Measurements from ENCODE around the gene SLC2A14.
"Not testable (repeated sequence)": the region's sequence is repeated elsewhere in the genome, so short reads cannot be mapped to it uniquely, and the experiment has no call there.

Gene SLC2A14

GRCh38 chr12:7872566-7873319, at the start of gene SLC2A14:
Gene SLC2A14, minus strand, starts transcription at chr12:7872915. Its CDS starts 3,035 bp downstream, at chr12:7869880.
- DNase-seq (ENCODE audit: low read depth in 4 of 4, low spot score in 1 of 4), result no peak

- DNase-seq (ENCODE audit: low read depth in 4 of 4, low spot score in 1 of 4), result not testable (repeated sequence)
Measured at GRCh38 chr12:7921181-7921580, 48.5 kb upstream of the SLC2A14 start.

GRCh38 chr12:7918268-7918590, 45.5 kb upstream of the SLC2A14 start:
- DNase-seq (ENCODE audit: low read depth in 4 of 4, low spot score in 1 of 4), result not testable (repeated sequence)

GRCh38 chr12:7917392-7918267, 44.9 kb upstream of the SLC2A14 start:
- no peak for DNase-seq (ENCODE audit: low read depth in 4 of 4, low spot score in 1 of 4)

- DNase-seq (ENCODE audit: low read depth in 4 of 4, low spot score in 1 of 4), result no peak
Measured at GRCh38 chr12:7916936-7917335, 44.2 kb upstream of the SLC2A14 start.

- DNase-seq (ENCODE audit: low read depth in 4 of 4, low spot score in 1 of 4), result no peak
Measured at GRCh38 chr12:7915661-7916403, 43.1 kb upstream of the SLC2A14 start.

- DNase-seq (ENCODE audit: low read depth in 4 of 4, low spot score in 1 of 4), result not testable (repeated sequence)
Measured at GRCh38 chr12:7910106-7910505, 37.4 kb upstream of the SLC2A14 start.

- no peak for DNase-seq (ENCODE audit: low read depth in 4 of 4, low spot score in 1 of 4)
Measured at GRCh38 chr12:7907009-7907408, 34.3 kb upstream of the SLC2A14 start.

GRCh38 chr12:7906303-7906702, 33.6 kb upstream of the SLC2A14 start:
- DNase-seq (ENCODE audit: low read depth in 4 of 4, low spot score in 1 of 4), result not testable (repeated sequence)

- DNase-seq (ENCODE audit: low read depth in 4 of 4, low spot score in 1 of 4), result not testable (repeated sequence)
Measured at GRCh38 chr12:7905600-7906125, 32.9 kb upstream of the SLC2A14 start.

GRCh38 chr12:7905071-7905470, 32.4 kb upstream of the SLC2A14 start:
- DNase-seq (ENCODE audit: low read depth in 4 of 4, low spot score in 1 of 4), result no peak

GRCh38 chr12:7902416-7902815, 29.7 kb upstream of the SLC2A14 start:
- DNase-seq (ENCODE audit: low read depth in 4 of 4, low spot score in 1 of 4), result not testable (repeated sequence)

GRCh38 chr12:7899755-7900154, 27.0 kb upstream of the SLC2A14 start:
- no peak for DNase-seq (ENCODE audit: low read depth in 4 of 4, low spot score in 1 of 4)

GRCh38 chr12:7896726-7897125, 24.0 kb upstream of the SLC2A14 start:
- not testable (repeated sequence) for DNase-seq (ENCODE audit: low read depth in 4 of 4, low spot score in 1 of 4)

GRCh38 chr12:7892186-7892980, 19.7 kb upstream of the SLC2A14 start:
- DNase-seq (ENCODE audit: low read depth in 4 of 4, low spot score in 1 of 4), result no peak

- DNase-seq (ENCODE audit: low read depth in 4 of 4, low spot score in 1 of 4), result no peak
Measured at GRCh38 chr12:7884689-7885088, 12.0 kb upstream of the SLC2A14 start.

GRCh38 chr12:7881736-7882120, 9.0 kb upstream of the SLC2A14 start:
- not testable (repeated sequence) for DNase-seq (ENCODE audit: low read depth in 4 of 4, low spot score in 1 of 4)

- DNase-seq (ENCODE audit: low read depth in 4 of 4, low spot score in 1 of 4), result not testable (repeated sequence)
Measured at GRCh38 chr12:7880952-7881735, 8.4 kb upstream of the SLC2A14 start.

- no peak for DNase-seq (ENCODE audit: low read depth in 4 of 4, low spot score in 1 of 4)
Measured at GRCh38 chr12:7879246-7879645, 6.5 kb upstream of the SLC2A14 start.

GRCh38 chr12:7877420-7877819, 4.7 kb upstream of the SLC2A14 start:
- no peak for DNase-seq (ENCODE audit: low read depth in 4 of 4, low spot score in 1 of 4)

Data from stimulated activated CD4-positive, alpha-beta T cell treated with anti-CD3 and anti-CD28 coated beads, Interleukin-1b, Interleukin-23, amount 100 ng/mL, for 24 hours (primary cell).